SKM-1 treated with dmso at 0.1 percent for 144 hours (cell line): ENCODE results near the gene TRIM44.

Experiments
- DNase-seq: peaks from one replicate; lab custom pipeline; 2025; ENCODE audit not compliant: unreplicated experiment; lab: John Stamatoyannopoulos, UW

TRIM44 gene

DNA sequence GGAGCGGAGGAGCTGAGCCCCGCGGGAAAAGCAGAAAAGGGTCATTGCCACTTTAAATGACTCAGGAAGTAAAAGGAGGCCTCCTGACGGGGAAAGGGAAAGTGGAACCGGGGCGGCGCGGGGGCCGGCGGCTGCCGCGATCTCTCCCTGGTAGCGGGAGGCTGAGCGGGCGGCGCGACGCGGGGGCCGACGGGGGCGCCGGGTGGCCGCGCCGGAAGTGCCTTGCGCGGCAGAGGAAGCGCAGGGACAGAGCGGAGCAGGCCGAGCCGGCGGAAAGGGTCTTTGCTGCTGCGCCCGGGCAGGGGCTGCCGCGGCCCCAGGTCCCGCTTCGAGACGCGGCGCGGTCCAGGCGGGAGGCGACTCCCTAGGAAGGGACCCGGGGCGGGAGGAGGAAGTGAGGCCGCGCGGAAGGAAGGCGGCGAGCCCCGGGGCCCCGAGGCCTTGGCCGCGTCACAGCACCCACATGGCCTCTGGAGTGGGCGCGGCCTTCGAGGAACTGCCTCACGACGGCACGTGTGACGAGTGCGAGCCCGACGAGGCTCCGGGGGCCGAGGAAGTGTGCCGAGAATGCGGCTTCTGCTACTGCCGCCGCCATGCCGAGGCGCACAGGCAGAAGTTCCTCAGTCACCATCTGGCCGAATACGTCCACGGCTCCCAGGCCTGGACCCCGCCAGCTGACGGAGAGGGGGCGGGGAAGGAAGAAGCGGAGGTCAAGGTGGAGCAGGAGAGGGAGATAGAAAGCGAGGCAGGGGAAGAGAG, at the start of gene TRIM44:
Gene TRIM44 (plus strand): TSS at position 127 of the 759 bp plus-strand sequence. CDS start 337 bp downstream, at position 464.
- DNase-seq, result peak; percentile 84

DNA sequence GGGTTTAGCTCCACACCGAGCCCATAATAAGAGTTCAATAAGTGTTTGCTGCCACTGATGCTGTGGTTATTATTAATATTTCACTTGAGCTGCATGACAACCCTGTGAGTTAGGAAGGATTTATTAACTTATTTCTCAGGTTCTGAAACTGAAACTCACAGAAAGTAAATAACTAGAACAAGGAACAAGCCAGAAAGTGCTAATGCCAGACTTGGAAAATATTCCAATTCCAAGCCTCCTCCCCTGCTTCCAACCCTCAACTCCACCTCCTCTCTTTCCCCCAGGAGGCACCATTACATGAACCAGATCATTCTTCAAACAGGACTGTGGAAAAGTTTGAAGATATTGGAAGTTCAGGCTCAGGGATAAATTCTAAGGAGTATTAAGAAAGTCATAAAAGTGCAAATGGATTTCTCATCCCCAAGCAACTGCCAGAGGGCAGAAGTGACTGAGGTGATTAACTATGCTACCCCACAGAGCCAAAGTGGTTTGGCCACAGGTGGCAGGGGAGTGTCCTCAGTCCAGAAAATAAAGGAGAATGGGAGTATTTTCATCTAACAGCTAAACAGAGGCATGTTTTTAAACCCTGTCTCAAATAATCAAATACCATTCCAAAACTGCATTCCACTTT, 47.5 kb upstream of the TRIM44 start:
- no peak for DNase-seq

- DNase-seq, result peak; percentile 49
Observed at GRCh38 chr11:35615921-35616900, 46.4 kb upstream of the TRIM44 start.

DNA sequence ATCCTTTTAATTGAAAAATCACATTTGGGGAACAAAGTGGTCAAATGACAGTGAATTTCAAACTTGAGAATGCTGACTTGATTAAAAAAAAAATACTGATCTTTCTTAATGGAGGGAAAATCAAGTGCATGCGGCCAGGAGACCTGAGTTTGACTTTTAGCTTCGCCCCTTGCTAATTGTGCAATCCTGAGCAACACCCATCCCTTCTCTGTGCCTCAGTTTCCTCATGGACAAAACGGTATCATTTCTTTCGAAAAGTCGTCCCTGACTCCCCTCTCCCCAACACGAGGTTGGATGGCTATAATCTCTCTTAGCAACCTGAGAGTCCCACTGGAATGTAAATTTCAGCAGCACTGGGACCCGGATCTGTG, 45.3 kb upstream of the TRIM44 start:
- DNase-seq, result no peak

DNA sequence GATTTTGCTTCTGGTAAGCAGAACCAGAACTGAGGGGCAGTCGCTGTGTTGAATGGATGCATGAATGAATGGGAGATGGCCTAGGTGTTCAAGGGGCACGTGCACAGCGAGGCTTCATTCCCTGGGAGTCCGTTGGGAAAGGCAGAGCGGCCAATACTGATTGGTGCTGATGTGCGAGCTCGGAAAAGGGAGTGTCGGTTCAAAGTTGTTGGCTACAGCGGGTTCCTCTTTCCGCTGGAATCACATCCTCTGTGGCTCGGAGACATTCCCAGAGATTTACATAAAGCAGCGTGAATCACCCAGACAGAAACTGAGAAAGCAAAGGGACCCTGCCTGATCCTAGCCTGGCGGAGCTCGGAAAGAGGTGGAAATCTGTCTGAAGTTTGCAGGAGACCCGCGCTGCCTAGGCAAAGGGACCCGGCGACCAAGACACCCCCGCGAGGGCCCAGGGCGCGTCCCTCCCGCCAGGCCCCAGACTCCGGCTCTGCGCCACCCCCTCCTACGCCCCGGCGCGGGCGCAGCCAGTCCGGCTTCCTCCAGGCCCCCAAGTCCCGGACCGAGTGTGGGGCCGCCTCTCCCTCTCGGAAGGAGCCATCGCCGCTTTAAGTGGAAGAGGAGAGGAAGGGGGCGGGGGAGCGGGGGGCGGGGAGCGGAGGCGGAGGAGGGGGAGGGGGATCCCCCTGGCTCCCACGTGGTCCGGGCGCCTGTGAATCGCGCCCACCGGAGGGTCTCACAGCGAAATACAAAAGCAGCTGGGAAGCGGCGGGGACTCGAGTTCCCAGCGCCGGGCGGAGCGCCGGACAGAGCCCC, 44.7 kb upstream of the TRIM44 start, which contains the start of gene FJX1:
Gene FJX1 (plus strand): TSS at position 774 of the 810 bp plus-strand sequence. CDS start 177 bp downstream, outside the sequence.
- DNase-seq, result peak; percentile 58

GRCh38 chr11:35618497-35619115, 44.0 kb upstream of the TRIM44 start:
- no peak for DNase-seq

DNA sequence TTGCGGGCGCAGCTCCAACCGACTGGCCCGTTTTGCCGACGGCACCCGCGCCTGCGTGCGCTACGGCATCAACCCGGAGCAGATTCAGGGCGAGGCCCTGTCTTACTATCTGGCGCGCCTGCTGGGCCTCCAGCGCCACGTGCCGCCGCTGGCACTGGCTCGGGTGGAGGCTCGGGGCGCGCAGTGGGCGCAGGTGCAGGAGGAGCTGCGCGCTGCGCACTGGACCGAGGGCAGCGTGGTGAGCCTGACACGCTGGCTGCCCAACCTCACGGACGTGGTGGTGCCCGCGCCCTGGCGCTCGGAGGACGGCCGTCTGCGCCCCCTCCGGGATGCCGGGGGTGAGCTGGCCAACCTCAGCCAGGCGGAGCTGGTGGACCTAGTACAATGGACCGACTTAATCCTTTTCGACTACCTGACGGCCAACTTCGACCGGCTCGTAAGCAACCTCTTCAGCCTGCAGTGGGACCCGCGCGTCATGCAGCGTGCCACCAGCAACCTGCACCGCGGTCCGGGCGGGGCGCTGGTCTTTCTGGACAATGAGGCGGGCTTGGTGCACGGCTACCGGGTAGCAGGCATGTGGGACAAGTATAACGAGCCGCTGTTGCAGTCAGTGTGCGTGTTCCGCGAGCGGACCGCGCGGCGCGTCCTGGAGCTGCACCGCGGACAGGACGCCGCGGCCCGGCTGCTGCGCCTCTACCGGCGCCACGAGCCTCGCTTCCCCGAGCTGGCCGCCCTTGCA, 43.3 kb upstream of the TRIM44 start:
- DNase-seq, result no peak

GRCh38 chr11:35619855-35620640, 42.5 kb upstream of the TRIM44 start:
- DNase-seq, result no peak

GRCh38 chr11:35620795-35621194, 41.8 kb upstream of the TRIM44 start:
- DNase-seq, result no peak

GRCh38 chr11:35621620-35622019, 41.0 kb upstream of the TRIM44 start:
- no peak for DNase-seq

- DNase-seq, result no peak
Observed at GRCh38 chr11:35622070-35622469, 40.5 kb upstream of the TRIM44 start.

DNA sequence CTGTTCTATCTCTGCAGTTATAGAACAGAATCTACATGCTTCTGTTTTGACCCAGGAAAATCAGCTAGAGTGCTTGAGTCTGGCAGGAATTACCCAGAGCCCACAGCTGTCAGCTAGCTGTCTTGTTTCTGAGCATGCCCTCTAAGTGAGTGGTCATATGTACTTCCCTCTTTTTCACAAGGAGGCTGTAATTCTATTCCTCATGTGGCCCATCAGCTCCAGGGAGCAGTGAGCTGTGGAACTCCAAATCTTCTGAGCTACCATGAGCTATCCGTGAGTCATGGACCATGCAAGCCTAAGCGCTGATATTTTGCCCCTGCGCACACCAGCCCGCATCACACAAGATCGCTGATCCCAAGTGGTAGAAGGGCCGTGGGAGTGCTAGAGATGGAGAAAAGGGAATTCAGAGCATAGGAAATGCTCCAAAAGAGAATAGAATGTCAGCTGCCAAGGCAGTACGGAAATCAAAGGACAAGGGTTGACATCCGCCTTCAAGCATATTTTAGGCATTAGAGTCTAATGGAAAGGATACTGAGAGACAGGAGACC, 38.9 kb upstream of the TRIM44 start:
- DNase-seq, result peak; percentile 8

- no peak for DNase-seq
Observed at GRCh38 chr11:35624316-35624715, 38.3 kb upstream of the TRIM44 start.

GRCh38 chr11:35624781-35625180, 37.8 kb upstream of the TRIM44 start:
- DNase-seq, result no peak

DNA sequence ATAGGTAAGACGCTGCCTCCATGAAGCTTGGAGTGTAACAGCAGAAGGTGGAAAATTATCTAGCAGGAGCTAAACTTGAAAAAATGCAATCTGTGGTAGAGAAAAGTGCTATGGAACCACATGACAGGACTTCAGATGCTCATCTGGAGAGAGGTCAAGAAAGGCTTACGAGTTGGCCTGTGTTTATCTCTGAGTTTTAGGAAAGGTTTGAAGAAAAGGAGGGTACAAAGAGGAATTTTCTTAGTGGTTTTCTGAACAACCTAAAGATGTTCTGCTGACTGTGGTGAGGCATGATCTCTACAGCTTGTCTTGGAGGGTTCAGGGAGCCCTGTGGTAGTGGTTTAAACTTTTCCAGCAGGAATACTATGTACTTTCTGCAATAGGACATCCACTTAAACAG, 36.1 kb upstream of the TRIM44 start:
- DNase-seq, result no peak

DNA sequence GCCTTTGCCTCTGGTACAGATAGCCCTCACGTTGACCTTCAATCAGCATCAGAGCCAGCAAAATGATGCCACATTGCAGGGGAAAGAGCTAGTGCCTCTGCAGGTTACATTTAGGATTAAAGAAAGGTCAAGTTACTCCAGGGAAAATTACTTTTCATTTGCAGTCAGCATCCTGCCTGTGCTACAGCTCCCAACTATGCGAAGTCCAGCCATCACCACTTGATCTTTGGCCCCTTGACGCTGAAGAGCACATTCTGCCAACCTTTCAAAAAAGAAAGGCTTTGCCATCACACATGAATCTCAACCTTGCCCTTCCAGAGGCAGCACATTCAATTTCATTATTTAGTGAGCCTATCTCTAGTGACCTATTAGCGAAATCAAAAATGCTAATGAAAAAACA, 33.1 kb upstream of the TRIM44 start:
- no peak for DNase-seq

DNA sequence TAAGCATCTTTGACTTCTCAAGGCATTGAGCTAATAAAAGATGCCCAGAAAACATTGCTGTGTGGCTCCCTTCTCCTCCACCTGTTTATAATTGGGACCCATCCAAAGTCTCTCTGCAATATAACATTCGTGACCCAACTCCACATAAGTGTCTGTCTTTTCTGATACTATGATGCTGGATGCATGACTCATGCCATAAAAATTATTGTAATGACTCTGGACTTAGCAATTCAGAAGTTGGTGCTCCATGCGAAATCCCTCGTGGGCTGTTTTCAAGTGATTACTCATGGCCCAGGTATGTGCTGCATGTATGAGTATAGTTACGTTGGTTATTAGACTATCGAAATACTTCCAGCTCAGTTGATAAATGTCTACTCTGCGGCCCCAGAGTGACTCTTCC, 32.7 kb upstream of the TRIM44 start:
- DNase-seq, result no peak

DNA sequence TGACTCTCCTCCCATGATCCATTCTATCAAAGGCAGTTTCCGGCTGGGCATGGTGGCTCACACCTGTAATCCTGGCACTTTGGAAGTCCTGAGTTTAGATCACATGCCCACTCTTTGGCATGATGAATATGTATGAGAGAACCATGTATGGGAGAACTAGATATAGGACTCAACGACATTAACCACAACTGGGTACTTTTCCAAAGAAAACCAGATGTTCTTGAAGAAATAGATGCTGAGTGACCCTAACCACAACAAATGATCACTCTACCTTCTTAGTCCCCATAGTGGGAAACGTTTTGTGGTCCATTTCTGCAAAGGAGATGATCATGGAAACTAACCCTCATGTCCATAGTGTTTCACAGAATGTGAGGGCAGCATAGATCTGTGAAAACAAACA, 30.7 kb upstream of the TRIM44 start:
- DNase-seq, result no peak
